DOHH2 (cell line): Measurements from ENCODE around the gene CASP8AP2.

ENCODE experiments used
- H3F3A ChIP-seq: fragments of 200-600 bp; sonication (generic), shearing (Covaris generic); 2 replicates; pipeline ENCODE4 v1.6.0; 2016; ENCODE audit warnings: antibody characterized with exemption, mild to moderate bottlenecking; ENCODE audit not compliant: control insufficient read depth, insufficient read depth
- H3K27ac ChIP-seq: fragments of 200-600 bp; sonication (generic); 2 replicates; pipeline ENCODE4 v1.5.1; 2014; ENCODE audit warnings: low read depth, mild to moderate bottlenecking, low read length, moderate library complexity
- H3K27me3 ChIP-seq: fragments of 200-600 bp; sonication (generic); 2 replicates; pipeline ENCODE4 v1.6.1; 2014; ENCODE audit warnings: mild to moderate bottlenecking, low read length, mixed read lengths; ENCODE audit not compliant: control insufficient read depth
- H3K36me3 ChIP-seq: fragments of 200-600 bp; sonication (generic); 2 replicates; pipeline ENCODE4 v1.6.1; 2014; ENCODE audit warnings: mild to moderate bottlenecking, low read length, moderate library complexity, mixed read lengths; ENCODE audit not compliant: control insufficient read depth
- H3K4me1 ChIP-seq: fragments of 200-600 bp; sonication (generic); 2 replicates; pipeline ENCODE4 v1.6.1; 2014; ENCODE audit warnings: mild to moderate bottlenecking, low read length, mixed read lengths; ENCODE audit not compliant: control insufficient read depth
- H3K4me2 ChIP-seq: fragments of 200-600 bp; sonication (generic); 2 replicates; pipeline ENCODE4 v1.6.0; 2014; ENCODE audit warnings: mild to moderate bottlenecking, low read length, moderate library complexity
- H3K4me3 ChIP-seq: fragments of 200-600 bp; sonication (generic); 2 replicates; pipeline ENCODE4 v1.5.1; 2014; ENCODE audit warnings: mild to moderate bottlenecking, low read length, mixed read lengths
- H3K79me2 ChIP-seq: fragments of 200-600 bp; sonication (generic); 2 replicates; pipeline ENCODE4 v1.6.1; 2014; ENCODE audit warnings: mild to moderate bottlenecking, low read length, mixed read lengths; ENCODE audit not compliant: control insufficient read depth
- H3K9me2 ChIP-seq: fragments of 200-600 bp; sonication (generic); replicated peaks from 2 replicates; pipeline ENCODE4 v1.6.1; 2014; ENCODE audit warnings: mild to moderate bottlenecking, low read length, mixed read lengths; ENCODE audit not compliant: control insufficient read depth
- H3K9me3 ChIP-seq: fragments of 200-600 bp; sonication (generic); 2 replicates; pipeline ENCODE4 v1.6.1; 2014; ENCODE audit warnings: antibody characterized with exemption, low read length, mixed read lengths; ENCODE audit not compliant: control insufficient read depth, insufficient read depth
- H4K20me1 ChIP-seq: fragments of 200-600 bp; sonication (generic); 2 replicates; pipeline ENCODE4 v1.6.0; 2014; ENCODE audit warnings: low read depth, mild to moderate bottlenecking, antibody characterized with exemption, low read length, moderate library complexity; ENCODE audit not compliant: control insufficient read depth, insufficient read depth
- CTCF ChIP-seq: fragments of 200-600 bp; sonication (generic); IDR thresholded peaks from one replicate; pipeline ENCODE4 v1.5.1; 2014; ENCODE audit warnings: antibody characterized with exemption, mild to moderate bottlenecking, low read depth, low read length; ENCODE audit not compliant: poor library complexity, severe bottlenecking
- EZH2phosphoT487 ChIP-seq: fragments of 200-600 bp; sonication (generic); IDR thresholded peaks from 2 replicates; pipeline ENCODE4 v1.6.1; 2017; ENCODE audit warnings: borderline replicate concordance, mild to moderate bottlenecking, antibody characterized with exemption, low read length, moderate library complexity, mixed read lengths

The CASP8AP2 gene

GRCh38 chr6:89874438-89874837, 44.8 kb downstream of the CASP8AP2 start:
- Histone ChIP-seq H3K4me1 (no peaks in the 10 kb centered on the region), H3K27ac (no peak overlapping the region)

GRCh38 chr6:89886378-89887120, 56.9 kb downstream of the CASP8AP2 start:
- no peaks in the 10 kb centered on the region for H4K20me1 ChIP-seq
- no peak overlapping the region for H3K27ac ChIP-seq
- peaks cover 7% of the 10 kb centered on the region for H3K27me3 ChIP-seq
- no peaks in the 10 kb centered on the region; the same call in 1 of the 2 replicates for H3F3A ChIP-seq
- no peaks in the 10 kb centered on the region for H3K79me2 ChIP-seq
- no peaks in the 10 kb centered on the region for H3K9me2 ChIP-seq
- peaks cover 9% of the 10 kb centered on the region for H3K4me1 ChIP-seq
- no peak overlapping the region for H3K4me3 ChIP-seq
- TF ChIP-seq CTCF: no peak
- TF ChIP-seq EZH2phosphoT487: no peak
- no peaks in the 10 kb centered on the region for H3K9me3 ChIP-seq
- no peak overlapping the region for H3K4me2 ChIP-seq
- no peaks in the 10 kb centered on the region for H3K36me3 ChIP-seq

More at GRCh38 chr6:89874438-89874837, 44.8 kb downstream of the CASP8AP2 start:
- Histone ChIP-seq H3K9me2 (no peaks in the 10 kb centered on the region), H4K20me1 (no peaks in the 10 kb centered on the region), H3K4me3 (no peak overlapping the region), H3K79me2 (no peaks in the 10 kb centered on the region), H3K36me3 (peaks cover 35% of the 10 kb centered on the region), H3K4me2 (no peak overlapping the region), H3F3A (no peaks in the 10 kb centered on the region), H3K9me3 (no peaks in the 10 kb centered on the region), H3K27me3 (no peaks in the 10 kb centered on the region)
- TF ChIP-seq CTCF (no peak), EZH2phosphoT487 (no peak)

DNA sequence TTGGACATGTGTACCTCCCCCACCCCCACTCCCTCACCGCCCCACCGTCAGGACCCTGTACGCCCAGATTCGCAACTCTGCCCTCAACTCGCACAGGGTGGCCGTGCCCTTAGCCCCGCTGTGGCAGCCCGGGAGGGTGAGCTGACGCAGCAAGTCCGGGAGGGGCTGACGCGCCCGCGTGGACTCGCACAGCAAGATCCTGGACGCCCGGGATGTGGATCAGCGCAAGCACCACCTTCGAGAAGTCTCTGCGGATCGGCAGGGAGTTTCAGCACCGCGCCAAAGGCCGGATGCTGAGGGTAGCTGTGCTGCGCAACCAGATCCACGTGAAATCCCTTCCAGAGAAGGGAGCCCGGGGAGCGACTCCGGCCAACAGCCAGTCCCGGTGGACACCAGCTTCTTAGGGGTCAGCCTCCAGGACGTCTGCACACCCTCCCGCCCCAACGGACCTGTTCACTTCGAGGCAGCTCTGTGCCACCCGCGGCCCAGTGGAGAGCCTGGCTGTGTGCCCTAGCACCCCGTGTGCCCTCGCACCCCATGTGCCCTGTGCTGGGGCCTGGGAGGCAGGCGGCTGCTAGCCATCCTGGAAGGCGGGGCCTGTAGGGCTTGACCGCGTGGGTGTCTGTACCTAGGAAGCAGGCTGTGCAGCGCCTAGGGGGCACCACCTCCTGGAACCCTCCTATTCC, 57.9 kb downstream of the CASP8AP2 start:
- Histone ChIP-seq H3F3A (no peaks in the 10 kb centered on the region; the same call in 1 of the 2 replicates), H4K20me1 (no peaks in the 10 kb centered on the region), H3K79me2 (no peaks in the 10 kb centered on the region), H3K27me3 (peaks cover 9% of the 10 kb centered on the region), H3K9me3 (no peaks in the 10 kb centered on the region), H3K4me2 (no peak overlapping the region), H3K27ac (no peak overlapping the region), H3K4me3 (no peak overlapping the region), H3K9me2 (no peaks in the 10 kb centered on the region), H3K4me1 (peaks cover 13% of the 10 kb centered on the region), H3K36me3 (no peaks in the 10 kb centered on the region)
- TF ChIP-seq CTCF: no peak
- TF ChIP-seq EZH2phosphoT487: no peak
